Loucy (cell line): ENCODE results near the gene LTF.

Experiments
- EZH2phosphoT487 ChIP-seq: fragments of 200-600 bp; IDR thresholded peaks from 2 replicates; pipeline ENCODE4 v1.6.1; 2018; ENCODE audit warnings: antibody characterized with exemption, mild to moderate bottlenecking, moderate library complexity, borderline replicate concordance
- TF ChIP-seq, protein P1 (sequence below): fragments of 200-600 bp; sonication (generic); conservative IDR thresholded peaks from 2 replicates; pipeline ENCODE4 v1.5.1; 2014; ENCODE audit warnings: mild to moderate bottlenecking, antibody characterized with exemption, low read length

DNA sequence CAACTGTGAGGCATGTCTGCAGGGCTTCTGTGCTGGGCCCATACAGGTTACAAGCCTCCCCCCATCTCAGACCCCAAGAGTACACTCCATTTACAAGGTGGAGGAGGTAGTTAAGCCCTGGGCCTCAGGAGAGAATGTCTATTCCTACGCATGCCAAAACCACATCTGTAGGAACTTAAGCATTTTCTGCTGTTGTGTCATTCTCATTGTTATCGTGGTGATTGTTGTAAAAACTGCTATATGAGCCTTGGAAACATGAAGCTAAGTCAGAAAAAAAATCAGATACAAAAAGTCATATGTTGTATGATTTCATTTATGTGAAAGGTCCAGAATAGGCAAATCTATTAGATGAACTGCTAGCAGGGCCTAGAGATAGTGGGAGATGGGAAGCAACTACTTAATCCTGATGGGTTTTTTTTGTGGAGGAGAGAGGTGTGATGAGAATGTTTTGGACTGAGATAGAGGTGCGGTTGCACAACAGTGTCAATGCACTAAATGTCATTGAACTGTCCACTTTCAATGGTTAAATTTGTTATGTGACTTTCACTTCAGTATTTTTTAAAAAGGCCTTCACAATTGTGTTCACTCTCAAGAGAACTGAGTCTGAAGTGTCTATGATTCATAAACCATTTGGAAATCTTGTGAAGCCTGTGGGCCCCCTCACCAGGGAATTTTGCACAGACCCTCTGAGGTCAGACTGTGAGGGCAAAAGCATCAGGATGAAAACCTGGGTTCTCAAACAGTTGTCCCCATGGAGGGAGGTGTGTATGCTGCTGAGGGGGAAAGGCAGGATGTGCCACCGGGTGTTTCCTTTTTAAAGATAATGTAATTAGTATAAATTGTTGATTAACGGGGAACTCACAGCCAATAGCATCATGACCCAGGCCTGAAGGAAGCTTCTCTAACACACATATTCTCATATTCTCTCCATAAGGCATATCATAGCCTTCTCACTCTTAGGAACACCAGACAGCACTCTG is 36.2 kb upstream of the LTF start:
- TF ChIP-seq EZH2phosphoT487: no peak
- TF ChIP-seq, protein P1, sequence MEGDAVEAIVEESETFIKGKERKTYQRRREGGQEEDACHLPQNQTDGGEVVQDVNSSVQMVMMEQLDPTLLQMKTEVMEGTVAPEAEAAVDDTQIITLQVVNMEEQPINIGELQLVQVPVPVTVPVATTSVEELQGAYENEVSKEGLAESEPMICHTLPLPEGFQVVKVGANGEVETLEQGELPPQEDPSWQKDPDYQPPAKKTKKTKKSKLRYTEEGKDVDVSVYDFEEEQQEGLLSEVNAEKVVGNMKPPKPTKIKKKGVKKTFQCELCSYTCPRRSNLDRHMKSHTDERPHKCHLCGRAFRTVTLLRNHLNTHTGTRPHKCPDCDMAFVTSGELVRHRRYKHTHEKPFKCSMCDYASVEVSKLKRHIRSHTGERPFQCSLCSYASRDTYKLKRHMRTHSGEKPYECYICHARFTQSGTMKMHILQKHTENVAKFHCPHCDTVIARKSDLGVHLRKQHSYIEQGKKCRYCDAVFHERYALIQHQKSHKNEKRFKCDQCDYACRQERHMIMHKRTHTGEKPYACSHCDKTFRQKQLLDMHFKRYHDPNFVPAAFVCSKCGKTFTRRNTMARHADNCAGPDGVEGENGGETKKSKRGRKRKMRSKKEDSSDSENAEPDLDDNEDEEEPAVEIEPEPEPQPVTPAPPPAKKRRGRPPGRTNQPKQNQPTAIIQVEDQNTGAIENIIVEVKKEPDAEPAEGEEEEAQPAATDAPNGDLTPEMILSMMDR: no peak
